Measurements from ENCODE around the gene DDX41. TPM values are rescaled to one million over a fixed set of nuclear protein-coding genes. Genes with fewer than 3 reads are reported as not detected.

Gene DDX41
- total RNA-seq (ENCODE audit: low replicate concordance), result 138 and 249 TPM in 2 replicates

DNA sequence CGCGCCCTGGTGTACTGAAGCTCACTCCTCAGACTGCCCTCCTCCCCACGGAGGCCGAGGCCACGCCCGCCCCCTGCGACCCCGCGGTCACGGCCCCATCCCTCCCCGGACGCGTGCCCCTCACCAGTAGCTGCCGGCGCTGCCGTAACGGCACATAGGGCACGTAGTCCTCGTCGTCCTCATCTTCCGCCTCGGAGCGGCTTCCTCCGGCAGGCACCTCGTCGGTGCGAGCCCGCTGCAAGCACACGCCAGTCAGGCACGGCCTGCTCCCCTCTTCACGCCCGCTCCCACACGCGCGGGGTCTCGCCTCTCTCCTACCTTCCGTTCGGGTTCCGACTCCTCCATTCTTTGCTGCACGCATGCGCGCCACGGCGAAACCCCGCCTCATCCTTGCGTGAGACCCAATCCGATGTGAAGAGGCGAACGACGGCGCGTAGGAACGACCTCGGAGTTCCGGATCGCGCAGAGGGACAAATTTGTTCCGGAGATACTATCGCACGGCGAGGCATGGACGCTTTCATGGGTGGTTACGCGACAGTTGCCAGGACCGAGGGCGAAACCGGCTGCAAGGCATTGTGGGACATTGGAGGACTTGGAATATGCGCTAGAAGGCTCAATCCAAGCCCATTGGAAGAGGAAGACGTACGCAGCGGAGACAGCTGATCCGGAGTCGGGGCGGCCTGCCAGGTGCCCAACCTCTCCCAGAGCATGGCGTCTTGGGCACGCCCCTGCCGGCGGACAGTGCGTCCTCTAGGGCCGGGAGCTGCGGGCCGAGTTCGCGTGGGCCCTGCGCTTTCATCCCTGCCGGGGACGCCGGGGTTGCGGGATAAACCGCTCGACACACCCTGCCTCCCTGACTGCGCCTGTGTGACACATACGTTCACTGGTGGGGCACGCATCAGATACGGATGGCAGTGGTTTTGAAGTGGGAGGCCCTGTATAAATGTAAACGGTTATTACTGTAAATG is at the start of gene DDX41:
TSS of gene DDX41 (minus strand) at position 361 of the 968 bp plus-strand sequence. CDS start at position 345, 16 bp downstream.

DNA sequence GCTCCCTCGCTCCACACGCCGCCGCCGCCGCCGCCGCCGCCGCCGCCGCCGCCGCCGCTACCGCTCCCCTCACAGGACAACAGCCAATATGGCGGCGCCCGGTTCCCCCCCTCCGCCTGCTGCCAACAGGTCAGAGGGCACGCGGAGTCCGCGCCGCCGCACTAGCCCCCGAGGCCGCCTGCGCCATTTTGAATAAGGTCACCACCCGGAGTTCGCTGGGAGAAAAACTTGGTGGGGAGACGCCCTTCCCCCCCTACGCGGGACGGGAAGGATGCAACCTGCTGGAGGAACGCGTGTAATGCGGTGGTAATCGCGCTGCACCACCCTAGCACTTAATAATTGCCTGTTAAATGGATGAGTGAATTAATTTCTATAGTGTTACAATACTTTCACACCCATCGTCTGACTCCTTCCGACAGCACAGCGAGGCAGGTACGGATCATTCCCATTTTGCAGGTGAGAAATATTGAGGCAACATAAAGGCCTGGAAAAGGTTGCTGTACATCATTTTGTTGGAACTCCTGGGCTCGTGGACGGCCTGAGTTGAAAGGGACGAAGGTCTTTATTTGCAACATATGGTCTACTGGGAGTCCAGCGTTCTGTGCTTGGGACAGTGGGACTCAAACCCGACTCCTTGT is 37.8 kb upstream of the DDX41 start, which contains the start of gene FAM193B:
TSS of gene FAM193B (minus strand) at position 90 of the 638 bp plus-strand sequence. CDS start 105 bp downstream, outside the sequence.

DNA sequence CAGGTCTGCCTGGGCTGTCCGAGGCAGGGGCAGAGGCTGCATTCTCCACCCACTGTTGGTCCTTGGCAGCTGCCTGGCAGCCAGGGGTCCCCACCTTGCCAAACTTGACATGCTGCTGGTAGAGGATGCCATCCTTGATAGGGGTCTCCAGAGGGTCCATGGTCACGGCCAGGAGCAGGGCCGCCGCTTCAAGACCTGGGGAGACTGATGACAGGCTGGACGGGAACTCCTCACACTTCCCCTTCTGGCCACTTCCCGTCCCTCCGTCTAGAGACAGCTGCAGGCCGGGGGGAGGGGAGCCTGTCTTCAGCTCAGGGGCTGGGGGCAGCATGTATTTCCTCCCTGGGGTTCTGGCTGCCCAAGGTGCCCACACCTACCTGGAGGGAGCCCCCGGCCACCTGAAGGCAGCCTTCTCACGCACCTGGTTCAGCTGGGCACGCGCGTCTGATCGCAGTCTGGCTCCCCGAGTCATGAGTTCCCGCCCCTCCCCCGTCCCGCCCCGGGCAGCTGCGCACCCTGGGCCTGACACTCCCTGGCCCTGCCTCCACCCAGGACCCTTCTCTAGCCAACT is 7.3 kb downstream of the DDX41 start, which contains the start of gene DOK3:
TSS of gene DOK3 (minus strand) at position 446 of the 571 bp plus-strand sequence. CDS start at position 160, 286 bp downstream.

DNA sequence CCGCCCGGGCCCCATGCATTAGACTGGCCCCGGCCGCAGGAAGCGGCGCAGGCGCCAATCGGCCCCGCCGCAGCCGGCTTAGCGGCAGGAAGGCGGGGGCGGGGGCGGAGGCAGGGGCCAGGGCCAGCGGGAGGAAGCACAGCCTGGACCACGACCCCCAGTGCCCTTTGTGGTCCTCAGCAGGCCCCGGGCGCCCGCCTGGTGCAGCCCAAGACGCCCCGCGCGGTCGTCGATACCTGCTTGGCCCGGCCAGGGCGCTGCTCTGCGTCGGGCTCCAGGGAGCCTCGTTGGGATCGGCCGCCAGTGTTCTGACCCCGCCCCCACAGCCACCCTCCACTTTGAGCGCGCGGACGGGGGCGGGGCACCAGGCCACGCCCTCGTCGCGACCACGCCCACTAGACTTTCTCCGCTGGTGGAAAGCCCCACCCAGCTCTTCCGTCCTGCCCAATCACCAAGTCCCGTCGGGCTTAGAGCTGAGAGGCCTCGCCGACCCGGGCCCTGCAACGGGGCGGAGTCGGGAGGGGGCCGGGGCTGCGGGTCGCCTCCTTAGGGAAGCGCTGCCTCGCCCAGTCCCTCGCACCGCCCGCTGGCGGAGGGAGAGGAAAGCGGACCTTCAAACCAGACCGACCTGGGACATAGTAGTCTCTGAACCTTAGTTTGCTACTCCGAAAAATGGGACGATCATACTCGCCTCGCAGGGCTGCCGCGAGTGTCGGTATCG is 19.3 kb downstream of the DDX41 start, which contains the start of gene PDLIM7:
TSS of gene PDLIM7 (minus strand) at position 313 of the 721 bp plus-strand sequence. CDS start 1,092 bp downstream, outside the sequence.

DNA sequence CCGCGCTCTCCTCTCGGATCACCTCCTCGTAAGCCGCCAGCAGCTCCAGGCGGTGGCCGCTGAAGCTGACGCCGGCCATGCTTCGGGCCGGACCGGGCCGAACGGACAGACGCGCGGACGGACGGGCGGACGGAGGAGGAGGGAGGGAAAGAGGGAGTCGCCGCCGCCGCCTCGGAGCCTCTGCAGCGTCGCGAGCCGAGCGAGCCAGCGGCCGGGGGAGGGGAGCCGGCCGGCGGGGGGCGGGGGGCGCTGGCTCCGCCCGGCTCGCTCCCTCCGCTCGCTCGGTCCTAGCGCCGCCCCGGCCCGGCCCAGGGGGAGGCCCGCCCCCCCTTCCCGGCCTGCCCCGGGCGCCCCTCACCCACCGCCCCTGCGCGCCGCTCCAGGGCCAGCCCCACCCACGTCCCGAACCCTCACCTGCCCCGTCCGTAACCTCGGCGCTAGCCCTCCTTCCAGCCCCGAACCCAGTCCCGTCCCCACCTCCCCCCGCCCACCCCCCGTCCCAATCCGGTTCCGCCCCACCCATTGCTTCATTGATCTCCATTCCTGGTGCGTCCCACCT is 43.2 kb downstream of the DDX41 start, which contains the start of gene DBN1:
TSS of gene DBN1 (minus strand) at position 192 of the 559 bp plus-strand sequence. CDS start at position 79, 113 bp downstream.

Other genes starting within 250 kb of the DDX41 start
- 25.0 and 33.0 TPM in 2 replicates for gene RAB24, start 213.2 kb downstream of the DDX41 start, total RNA-seq (ENCODE audit: low replicate concordance)
- gene PRELID1, start 213.2 kb downstream of the DDX41 start, total RNA-seq (ENCODE audit: low replicate concordance), result 50.7 and 125 TPM in 2 replicates
- gene MXD3, start 205.1 kb downstream of the DDX41 start, total RNA-seq (ENCODE audit: low replicate concordance), result 0.23 and 5.3 TPM in 2 replicates
- gene LMAN2, start 165.3 kb downstream of the DDX41 start, total RNA-seq (ENCODE audit: low replicate concordance), result 415 and 1,275 TPM in 2 replicates
- gene RGS14, start 159.0 kb downstream of the DDX41 start, total RNA-seq (ENCODE audit: low replicate concordance), result 1.8 and 2.3 TPM in 2 replicates
- gene SLC34A1, start 132.5 kb downstream of the DDX41 start, total RNA-seq (ENCODE audit: low replicate concordance), result not detected in 2 replicates
- not detected in 2 replicates for gene PFN3, start 116.3 kb downstream of the DDX41 start, total RNA-seq (ENCODE audit: low replicate concordance)
- gene F12, start 107.4 kb downstream of the DDX41 start, total RNA-seq (ENCODE audit: low replicate concordance), result 0.12 and 0.90 TPM in 2 replicates
- gene GRK6, start 90.3 kb downstream of the DDX41 start, total RNA-seq (ENCODE audit: low replicate concordance), result 18.3 and 18.8 TPM in 2 replicates
- gene PRR7, start 70.1 kb downstream of the DDX41 start, total RNA-seq (ENCODE audit: low replicate concordance), result 2.0 and 6.4 TPM in 2 replicates
- gene DBN1, start 43.3 kb downstream of the DDX41 start, total RNA-seq (ENCODE audit: low replicate concordance), result 150 and 201 TPM in 2 replicates
- 25.5 and 147 TPM in 2 replicates for gene PDLIM7, start 19.4 kb downstream of the DDX41 start, total RNA-seq (ENCODE audit: low replicate concordance)
- 0.90 and 0.94 TPM in 2 replicates for gene DOK3, start 7.1 kb downstream of the DDX41 start, total RNA-seq (ENCODE audit: low replicate concordance)
- 18.0 and 21.5 TPM in 2 replicates for gene FAM193B, start 37.6 kb upstream of the DDX41 start, total RNA-seq (ENCODE audit: low replicate concordance)
- 146 and 251 TPM in 2 replicates for gene TMED9, start 75.2 kb upstream of the DDX41 start, total RNA-seq (ENCODE audit: low replicate concordance)
- gene B4GALT7, start 83.2 kb upstream of the DDX41 start, total RNA-seq (ENCODE audit: low replicate concordance), result 29.0 and 45.6 TPM in 2 replicates

All from smooth muscle cell of the coronary artery (primary cell).